Bronchial epithelial cell (primary cell): ENCODE results near the gene TANK. TPM values are rescaled to one million over a fixed set of nuclear protein-coding genes. Genes with fewer than 3 reads are reported as not detected.
A peak's percentile ranks its signal among the peaks of the same experiment; 100 is the strongest.

Experiments
- DNase-seq: peaks from one replicate; pipeline ENCODE4 v3.0.0-alpha.2; 2010; ENCODE audit warnings: low read depth
- FAIRE-seq: peaks from 2 replicates; lab custom pipeline; 2011; peaks lifted over from hg19 to GRCh38; lab: Jason Lieb, UNC
- H3K27me3 ChIP-seq: 2 replicates; pipeline ENCODE4 v1.5.1; 2011; ENCODE audit warnings: low read length; ENCODE audit not compliant: control insufficient read depth, insufficient read depth
- H3K36me3 ChIP-seq: 2 replicates; pipeline ENCODE4 v1.5.1; 2011; ENCODE audit warnings: low read length; ENCODE audit not compliant: control insufficient read depth, insufficient read depth
- H3K4me3 ChIP-seq: 2 replicates; pipeline ENCODE4 v1.5.1; 2011; ENCODE audit warnings: mild to moderate bottlenecking, low read depth, low read length, control low read depth
- total RNA-seq: library from RNA; depleted of rRNA; stranded (reverse); fragments of >200 nt; gene quantifications from 2 replicates; pipeline ENCODE4 v1.2.1, GENCODE V29; 2014
- TF ChIP-seq, protein P1 (sequence below): IDR thresholded peaks from 2 replicates; pipeline ENCODE4 v1.5.1; 2011; ENCODE audit warnings: mild to moderate bottlenecking, moderate library complexity, low read length, control low read depth, inconsistent platforms; ENCODE audit not compliant: insufficient read depth, severe bottlenecking

The TANK gene
- total RNA-seq, 1 donor from 2014 or later = 43.2 TPM

- Histone ChIP-seq H3K4me3 (no peak overlapping the region), H3K36me3 (peaks cover 6% of the 10 kb centered on the region), H3K27me3 (no peaks in the 10 kb centered on the region)
- DNase-seq = no peak
- no peak for FAIRE-seq
- TF ChIP-seq, protein P1, sequence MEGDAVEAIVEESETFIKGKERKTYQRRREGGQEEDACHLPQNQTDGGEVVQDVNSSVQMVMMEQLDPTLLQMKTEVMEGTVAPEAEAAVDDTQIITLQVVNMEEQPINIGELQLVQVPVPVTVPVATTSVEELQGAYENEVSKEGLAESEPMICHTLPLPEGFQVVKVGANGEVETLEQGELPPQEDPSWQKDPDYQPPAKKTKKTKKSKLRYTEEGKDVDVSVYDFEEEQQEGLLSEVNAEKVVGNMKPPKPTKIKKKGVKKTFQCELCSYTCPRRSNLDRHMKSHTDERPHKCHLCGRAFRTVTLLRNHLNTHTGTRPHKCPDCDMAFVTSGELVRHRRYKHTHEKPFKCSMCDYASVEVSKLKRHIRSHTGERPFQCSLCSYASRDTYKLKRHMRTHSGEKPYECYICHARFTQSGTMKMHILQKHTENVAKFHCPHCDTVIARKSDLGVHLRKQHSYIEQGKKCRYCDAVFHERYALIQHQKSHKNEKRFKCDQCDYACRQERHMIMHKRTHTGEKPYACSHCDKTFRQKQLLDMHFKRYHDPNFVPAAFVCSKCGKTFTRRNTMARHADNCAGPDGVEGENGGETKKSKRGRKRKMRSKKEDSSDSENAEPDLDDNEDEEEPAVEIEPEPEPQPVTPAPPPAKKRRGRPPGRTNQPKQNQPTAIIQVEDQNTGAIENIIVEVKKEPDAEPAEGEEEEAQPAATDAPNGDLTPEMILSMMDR = no peak
Measured at GRCh38 chr2:161165266-161165665, 5.0 kb downstream of the TANK start.

DNA sequence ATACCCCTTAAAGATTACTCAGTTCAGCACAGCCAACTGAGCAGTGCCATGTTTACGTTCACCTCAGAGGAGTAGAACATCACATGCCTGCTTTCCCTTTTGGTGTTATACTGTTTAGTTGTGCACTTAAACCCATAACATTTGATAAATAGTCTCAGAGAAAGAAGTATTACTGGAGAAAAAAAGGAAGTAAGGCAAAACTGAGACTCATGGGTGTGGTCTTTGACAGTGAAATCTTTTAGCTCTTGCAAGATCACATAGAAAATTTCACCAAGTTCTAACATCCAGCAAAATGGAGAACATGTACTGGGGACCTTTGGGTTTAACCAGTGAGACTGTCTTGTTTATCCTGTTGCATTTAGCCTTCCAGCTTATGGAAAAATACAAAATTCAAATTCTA, 5.6 kb downstream of the TANK start:
- H3K36me3 ChIP-seq = peaks cover 6% of the 10 kb centered on the region
- FAIRE-seq (no peak), DNase-seq (no peak)
- TF ChIP-seq, protein P1 = no peak
- H3K27me3 ChIP-seq = no peaks in the 10 kb centered on the region
- H3K4me3 ChIP-seq = no peak overlapping the region

GRCh38 chr2:161166538-161167409, 6.5 kb downstream of the TANK start:
- TF ChIP-seq, protein P1 = no peak
- Histone ChIP-seq H3K36me3 (peaks cover 6% of the 10 kb centered on the region), H3K4me3 (no peak overlapping the region), H3K27me3 (no peaks in the 10 kb centered on the region)
- no peak for FAIRE-seq
- peak; percentile 51 for DNase-seq

DNA sequence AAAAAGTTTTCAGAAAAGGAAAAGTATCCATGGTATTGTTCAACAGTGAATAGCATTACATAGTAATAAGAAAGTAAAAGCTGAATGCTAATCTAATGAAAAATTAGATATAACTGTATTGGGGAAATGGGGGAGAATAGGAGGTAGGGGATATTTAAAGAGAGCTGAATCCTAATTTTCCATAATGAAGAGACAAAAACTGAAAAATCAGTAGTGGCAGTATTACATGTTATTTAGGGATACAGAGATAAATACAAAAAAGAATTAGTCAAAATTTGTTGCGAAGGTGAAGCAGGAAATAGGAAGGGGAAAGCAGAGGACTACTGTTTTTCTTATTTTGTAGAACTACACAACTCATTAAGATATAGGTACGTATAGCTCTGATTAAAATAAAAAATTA, 9.1 kb downstream of the TANK start:
- FAIRE-seq (no peak), DNase-seq (no peak)
- TF ChIP-seq, protein P1 = no peak
- H3K4me3 ChIP-seq = no peak overlapping the region
- H3K36me3 ChIP-seq = peaks cover 3% of the 10 kb centered on the region
- H3K27me3 ChIP-seq = no peaks in the 10 kb centered on the region

- no peak for FAIRE-seq
- TF ChIP-seq, protein P1 = no peak
- DNase-seq = peak; percentile 19
- peaks cover 3% of the 10 kb centered on the region for H3K36me3 ChIP-seq
- H3K4me3 ChIP-seq = no peak overlapping the region
- no peaks in the 10 kb centered on the region for H3K27me3 ChIP-seq
Measured at GRCh38 chr2:161170377-161170776, 10.1 kb downstream of the TANK start.
